GM12878 (cell line): ENCODE measurements around the gene MFSD12.

Source experiments
- CBFB ChIP-seq: IDR thresholded peaks from 2 replicates; pipeline ENCODE4 v1.6.1; 2016; ENCODE audit warnings: antibody characterized with exemption, low read depth
- CEBPB ChIP-seq, 2 experiments: fragments of 150-350 bp in 1 of 2; IDR thresholded peaks; 2 replicates each; pipeline ENCODE4 v1.6.1; 2012 to 2014; ENCODE audit warnings: low read depth in 2 of 2, low read length in 2 of 2, borderline replicate concordance in 1 of 2, inconsistent platforms in 1 of 2
- CHD2 ChIP-seq: IDR thresholded peaks from 2 replicates; pipeline ENCODE4 v1.6.1; 2011; ENCODE audit warnings: low read depth, low read length, improper control_type of control experiment, borderline replicate concordance
- CREB1 ChIP-seq: IDR thresholded peaks from 2 replicates; pipeline ENCODE4 v1.6.1; 2012; ENCODE audit warnings: low read depth, mild to moderate bottlenecking, inconsistent platforms
- KDM1A ChIP-seq: fragments of 200-600 bp; sonication (generic); IDR thresholded peaks from 2 replicates; pipeline ENCODE4 v1.6.1; 2016; ENCODE audit warnings: borderline replicate concordance
- MTA3 ChIP-seq: IDR thresholded peaks from 2 replicates; pipeline ENCODE4 v1.6.1; 2012; ENCODE audit warnings: low read length, inconsistent platforms, borderline replicate concordance
- MXI1 ChIP-seq: fragments of 150-350 bp; IDR thresholded peaks from 2 replicates; pipeline ENCODE4 v1.6.1; 2011; ENCODE audit warnings: low read depth, mild to moderate bottlenecking, inconsistent platforms, low read length, improper control_type of control experiment
- NFYB ChIP-seq: IDR thresholded peaks from 2 replicates; pipeline ENCODE4 v1.6.1; 2011; ENCODE audit warnings: low read depth, mild to moderate bottlenecking, low read length, improper control_type of control experiment, moderate library complexity; ENCODE audit not compliant: insufficient read depth
- POLR2A ChIP-seq: IDR thresholded peaks from 2 replicates; pipeline ENCODE4 v1.6.1; 2011; ENCODE audit warnings: low read depth, mild to moderate bottlenecking, low read length
- REST ChIP-seq: IDR thresholded peaks from 2 replicates; pipeline ENCODE4 v1.6.1; 2012; ENCODE audit warnings: mild to moderate bottlenecking, low read depth, low read length
- SUZ12 ChIP-seq: fragments of 200-600 bp; sonication (generic); IDR thresholded peaks from one replicate; pipeline ENCODE4 v1.6.1; 2018; ENCODE audit warnings: antibody characterized with exemption, mild to moderate bottlenecking; ENCODE audit not compliant: unreplicated experiment
- TF ChIP-seq, protein P1 (sequence below), 3 experiments: IDR thresholded peaks in 2 of 3; conservative IDR thresholded peaks in 1 of 3; 2 replicates each; pipeline ENCODE4 v1.5.1; 2011; ENCODE audit warnings: low read depth in 3 of 3, low read length in 3 of 3, mild to moderate bottlenecking in 3 of 3, control low read depth in 2 of 3, moderate library complexity in 2 of 3, inconsistent platforms in 1 of 3, mixed read lengths in 1 of 3; ENCODE audit not compliant: control insufficient read depth in 2 of 3, insufficient read depth in 1 of 3; ENCODE audit errors: extremely low read depth in 1 of 3
- TF ChIP-seq, protein P2 (sequence below): IDR thresholded peaks from 2 replicates; pipeline ENCODE4 v1.6.1; 2012; ENCODE audit warnings: low read depth, low read length, improper control_type of control experiment

DNA sequence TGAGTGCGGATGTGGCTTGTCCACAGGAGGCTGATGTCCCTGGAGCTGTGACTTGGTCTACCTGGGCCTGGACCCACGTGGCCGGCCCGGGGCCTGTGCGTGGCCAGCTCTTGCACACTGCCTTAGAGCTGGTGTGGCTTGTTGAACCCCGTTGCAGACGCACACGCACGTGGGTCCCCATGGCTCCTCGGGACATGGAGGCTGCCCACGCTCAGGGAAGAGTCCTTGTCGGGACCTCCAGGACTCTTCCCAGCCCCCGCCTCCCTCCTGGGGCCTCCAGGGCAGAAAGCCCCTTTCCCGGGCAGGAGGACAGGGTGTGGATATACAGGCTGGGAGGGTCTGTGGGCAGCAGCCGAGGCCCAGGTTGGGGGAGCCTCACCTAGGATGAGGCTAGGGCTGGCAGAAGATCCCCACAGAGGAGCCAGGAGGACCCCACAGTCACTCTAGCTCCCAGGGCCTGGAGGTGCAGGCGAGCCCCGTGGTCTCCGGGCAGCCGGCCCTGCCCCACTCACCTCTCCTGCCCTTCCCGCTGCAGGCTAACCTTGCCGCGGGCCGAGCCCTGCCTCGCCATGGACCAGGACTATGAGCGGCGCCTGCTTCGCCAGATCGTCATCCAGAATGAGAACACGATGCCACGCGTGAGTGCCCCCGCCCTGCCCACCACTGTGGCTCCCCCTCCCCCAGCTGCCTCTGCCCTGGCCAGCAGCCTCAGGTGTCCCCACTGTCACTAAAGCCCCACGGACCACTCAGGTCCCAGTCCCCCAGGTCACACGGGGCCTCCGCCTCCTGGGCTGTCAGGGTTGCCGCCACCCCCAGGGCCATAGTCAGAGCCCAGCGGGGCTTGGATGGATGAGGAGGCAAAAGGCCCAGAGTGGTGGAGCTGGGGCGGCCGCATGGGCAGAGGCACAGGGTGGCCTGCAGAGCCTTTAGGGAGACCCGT is 34.7 kb downstream of the MFSD12 start:
- TF ChIP-seq MTA3 (no peak), POLR2A (no peak), CREB1 (no peak), MXI1 (no peak), CEBPB (IDR thresholded peaks at IDR 0.05; ENCODE audit: borderline replicate concordance in 1 of 2, low read depth in 2 of 2, low read length in 2 of 2) (no peak), CBFB (no peak), KDM1A (no peak), NFYB (no peak), CHD2 (no peak), REST (no peak), SUZ12 (no peak)
- TF ChIP-seq, protein P1, sequence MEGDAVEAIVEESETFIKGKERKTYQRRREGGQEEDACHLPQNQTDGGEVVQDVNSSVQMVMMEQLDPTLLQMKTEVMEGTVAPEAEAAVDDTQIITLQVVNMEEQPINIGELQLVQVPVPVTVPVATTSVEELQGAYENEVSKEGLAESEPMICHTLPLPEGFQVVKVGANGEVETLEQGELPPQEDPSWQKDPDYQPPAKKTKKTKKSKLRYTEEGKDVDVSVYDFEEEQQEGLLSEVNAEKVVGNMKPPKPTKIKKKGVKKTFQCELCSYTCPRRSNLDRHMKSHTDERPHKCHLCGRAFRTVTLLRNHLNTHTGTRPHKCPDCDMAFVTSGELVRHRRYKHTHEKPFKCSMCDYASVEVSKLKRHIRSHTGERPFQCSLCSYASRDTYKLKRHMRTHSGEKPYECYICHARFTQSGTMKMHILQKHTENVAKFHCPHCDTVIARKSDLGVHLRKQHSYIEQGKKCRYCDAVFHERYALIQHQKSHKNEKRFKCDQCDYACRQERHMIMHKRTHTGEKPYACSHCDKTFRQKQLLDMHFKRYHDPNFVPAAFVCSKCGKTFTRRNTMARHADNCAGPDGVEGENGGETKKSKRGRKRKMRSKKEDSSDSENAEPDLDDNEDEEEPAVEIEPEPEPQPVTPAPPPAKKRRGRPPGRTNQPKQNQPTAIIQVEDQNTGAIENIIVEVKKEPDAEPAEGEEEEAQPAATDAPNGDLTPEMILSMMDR (IDR thresholded peaks at IDR 0.05 in 2 of 3, conservative IDR thresholded peaks at IDR 0.05 in 1 of 3; ENCODE audit: control insufficient read depth in 2 of 3, extremely low read depth in 1 of 3, insufficient read depth in 1 of 3, low read depth in 3 of 3, low read length in 3 of 3), result no peak
- TF ChIP-seq, protein P2, sequence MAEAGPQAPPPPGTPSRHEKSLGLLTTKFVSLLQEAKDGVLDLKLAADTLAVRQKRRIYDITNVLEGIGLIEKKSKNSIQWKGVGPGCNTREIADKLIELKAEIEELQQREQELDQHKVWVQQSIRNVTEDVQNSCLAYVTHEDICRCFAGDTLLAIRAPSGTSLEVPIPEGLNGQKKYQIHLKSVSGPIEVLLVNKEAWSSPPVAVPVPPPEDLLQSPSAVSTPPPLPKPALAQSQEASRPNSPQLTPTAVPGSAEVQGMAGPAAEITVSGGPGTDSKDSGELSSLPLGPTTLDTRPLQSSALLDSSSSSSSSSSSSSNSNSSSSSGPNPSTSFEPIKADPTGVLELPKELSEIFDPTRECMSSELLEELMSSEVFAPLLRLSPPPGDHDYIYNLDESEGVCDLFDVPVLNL, result no peak
